GM10266 (cell line): ENCODE measurements around the gene FOXE3.
A peak's percentile ranks its signal among the peaks of the same experiment; 100 is the strongest.

Source experiments
- DNase-seq: peaks from one replicate; pipeline ENCODE4 v3.0.0; 2012; ENCODE audit errors: extremely low spot score
- CTCF ChIP-seq: IDR thresholded peaks from 2 replicates; pipeline ENCODE4 v1.5.1; 2012; ENCODE audit warnings: mild to moderate bottlenecking, low read depth; ENCODE audit not compliant: control insufficient read depth, insufficient read depth; ENCODE audit errors: missing control alignments

The FOXE3 gene

DNA sequence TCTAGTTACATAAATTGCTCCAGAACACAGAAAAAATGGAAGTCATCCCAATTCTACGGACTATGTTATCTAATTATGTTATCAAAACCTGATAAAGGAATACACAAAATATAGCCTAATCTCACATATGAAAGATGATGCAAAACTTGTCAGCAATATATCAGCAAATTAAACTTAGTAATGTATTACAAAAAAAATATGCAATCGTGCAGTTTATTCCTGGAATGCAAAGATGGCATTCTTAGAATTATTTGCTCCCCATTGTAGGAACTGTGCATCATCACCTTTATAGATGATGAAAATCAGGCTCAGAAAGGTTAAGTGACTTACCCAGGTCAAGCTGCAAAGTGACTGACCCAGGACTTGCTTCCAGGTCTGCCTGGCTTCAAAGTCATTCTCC is 7.8 kb downstream of the FOXE3 start:
- no peak for TF ChIP-seq CTCF

DNA sequence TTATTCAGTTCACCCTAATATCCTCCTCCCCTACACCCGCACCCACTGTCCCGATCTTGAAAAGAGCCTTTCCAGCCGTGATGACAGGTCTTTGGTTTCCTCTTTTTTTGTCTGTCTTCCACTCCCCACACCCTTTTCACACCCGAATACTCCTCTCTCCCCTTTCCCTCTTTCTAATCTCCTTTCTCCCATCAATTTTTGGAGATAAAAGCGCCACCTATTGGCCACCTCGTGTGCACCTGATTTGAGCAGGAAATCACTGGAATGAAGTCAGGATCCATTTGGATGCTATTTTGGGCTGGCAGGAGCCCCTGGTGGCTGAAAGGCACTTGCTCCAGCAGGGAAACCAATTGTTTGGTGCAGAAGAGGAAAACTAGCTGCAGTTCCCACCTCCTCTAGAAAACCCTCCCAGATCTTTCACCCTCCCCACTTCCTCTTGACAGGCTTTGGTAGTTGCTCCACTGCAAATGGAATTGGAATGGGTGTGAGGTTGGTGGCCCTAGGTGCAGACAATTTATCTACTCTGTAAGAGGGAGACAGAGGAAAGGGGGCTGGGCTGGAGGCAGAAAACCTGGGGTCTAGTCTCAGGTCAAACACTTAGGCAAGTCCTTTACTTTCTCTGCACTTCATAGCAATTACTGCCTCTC is 8.4 kb downstream of the FOXE3 start:
- DNase-seq: no peak

More for the DNA sequence above, 7.8 kb downstream of the FOXE3 start:
- no peak for DNase-seq

GRCh38 chr1:47431534-47431933 is 15.4 kb downstream of the FOXE3 start:
- no peak for DNase-seq
- TF ChIP-seq CTCF: no peak

More for the DNA sequence above, 8.4 kb downstream of the FOXE3 start:
- peak; percentile 64 for TF ChIP-seq CTCF

DNA sequence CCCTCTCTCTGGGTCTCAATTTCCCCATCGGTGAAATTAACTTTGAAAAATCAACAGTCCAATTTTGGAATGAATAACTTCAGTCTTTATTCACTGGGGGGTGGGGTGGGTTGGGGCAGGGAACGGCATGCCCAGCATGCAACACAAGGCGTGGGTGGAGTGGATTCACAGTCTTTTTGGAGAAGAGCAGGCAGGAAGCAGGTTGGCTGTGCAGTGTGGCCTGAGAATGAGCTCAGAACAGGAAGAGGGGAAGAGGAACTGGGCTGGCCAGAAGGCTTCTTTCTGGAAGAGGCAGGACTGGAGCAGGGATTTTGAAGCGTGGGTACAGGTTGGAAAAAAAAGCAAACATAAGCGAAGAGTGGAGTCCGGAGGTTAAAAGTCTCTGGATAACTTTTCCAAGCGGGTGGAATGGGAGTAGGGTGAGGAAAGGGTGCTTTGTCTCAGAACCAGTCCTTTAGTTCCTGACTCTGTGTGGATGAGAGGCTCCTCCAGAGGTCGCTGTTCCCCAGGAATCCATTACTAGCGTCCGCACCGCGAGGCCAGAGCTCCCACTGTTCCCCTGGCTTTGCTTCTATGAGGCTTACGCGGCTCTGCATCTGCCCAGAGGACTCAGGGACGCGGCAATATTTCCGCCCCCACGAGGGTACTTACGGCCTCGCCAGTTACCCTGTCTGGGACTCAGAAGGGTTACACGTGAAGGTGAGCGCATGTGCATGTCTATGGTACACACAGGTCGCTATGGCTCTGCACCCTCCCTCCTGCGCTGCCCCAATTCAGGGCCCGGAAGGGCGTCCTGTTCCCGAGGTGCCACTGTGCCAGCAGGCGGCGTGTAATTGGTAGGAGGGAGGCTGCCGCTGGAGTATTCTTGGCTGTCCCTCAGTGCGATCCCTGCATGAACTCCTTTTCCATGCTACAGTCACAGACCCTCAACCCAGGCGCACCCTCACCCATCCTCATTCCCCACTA is 16.3 kb downstream of the FOXE3 start:
- peak; percentile 72 for TF ChIP-seq CTCF
- peak; percentile 77 for DNase-seq

DNA sequence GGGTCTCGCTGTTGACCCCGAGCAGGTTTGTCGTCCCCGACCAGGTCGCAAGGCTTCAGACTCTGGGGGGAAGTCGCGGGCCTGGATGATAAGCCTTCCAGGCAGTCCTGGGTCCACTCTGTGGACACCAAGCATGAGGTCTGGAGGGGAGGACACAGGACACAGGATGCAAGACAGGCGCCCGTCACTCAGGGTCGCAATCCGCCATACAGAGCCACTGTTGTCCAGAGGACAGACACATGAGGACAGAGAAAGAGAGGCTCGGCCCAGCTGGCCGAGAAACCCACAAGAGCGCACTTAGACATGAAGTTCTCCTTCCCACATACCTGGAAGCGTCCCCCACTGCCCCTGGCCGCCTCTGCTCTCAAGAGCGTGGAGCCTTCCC is 16.9 kb downstream of the FOXE3 start:
- no peak for TF ChIP-seq CTCF
- no peak for DNase-seq

GRCh38 chr1:47433477-47434050 is 17.5 kb downstream of the FOXE3 start:
- TF ChIP-seq CTCF: no peak
- no peak for DNase-seq
